DOHH2 (cell line): ENCODE results near the gene ASB17.
"Not testable (repeated sequence)": the region's sequence is repeated elsewhere in the genome, so short reads cannot be mapped to it uniquely, and the experiment has no call there.

ENCODE experiments used
- H3F3A ChIP-seq: fragments of 200-600 bp; sonication (generic), shearing (Covaris generic); 2 replicates; pipeline ENCODE4 v1.6.0; 2016; ENCODE audit warnings: antibody characterized with exemption, mild to moderate bottlenecking; ENCODE audit not compliant: control insufficient read depth, insufficient read depth
- H3K27ac ChIP-seq: fragments of 200-600 bp; sonication (generic); 2 replicates; pipeline ENCODE4 v1.5.1; 2014; ENCODE audit warnings: low read depth, mild to moderate bottlenecking, low read length, moderate library complexity
- H3K27me3 ChIP-seq: fragments of 200-600 bp; sonication (generic); 2 replicates; pipeline ENCODE4 v1.6.1; 2014; ENCODE audit warnings: mild to moderate bottlenecking, low read length, mixed read lengths; ENCODE audit not compliant: control insufficient read depth
- H3K36me3 ChIP-seq: fragments of 200-600 bp; sonication (generic); 2 replicates; pipeline ENCODE4 v1.6.1; 2014; ENCODE audit warnings: mild to moderate bottlenecking, low read length, moderate library complexity, mixed read lengths; ENCODE audit not compliant: control insufficient read depth
- H3K4me1 ChIP-seq: fragments of 200-600 bp; sonication (generic); 2 replicates; pipeline ENCODE4 v1.6.1; 2014; ENCODE audit warnings: mild to moderate bottlenecking, low read length, mixed read lengths; ENCODE audit not compliant: control insufficient read depth
- H3K4me2 ChIP-seq: fragments of 200-600 bp; sonication (generic); 2 replicates; pipeline ENCODE4 v1.6.0; 2014; ENCODE audit warnings: mild to moderate bottlenecking, low read length, moderate library complexity
- H3K4me3 ChIP-seq: fragments of 200-600 bp; sonication (generic); 2 replicates; pipeline ENCODE4 v1.5.1; 2014; ENCODE audit warnings: mild to moderate bottlenecking, low read length, mixed read lengths
- H3K79me2 ChIP-seq: fragments of 200-600 bp; sonication (generic); 2 replicates; pipeline ENCODE4 v1.6.1; 2014; ENCODE audit warnings: mild to moderate bottlenecking, low read length, mixed read lengths; ENCODE audit not compliant: control insufficient read depth
- H3K9me2 ChIP-seq: fragments of 200-600 bp; sonication (generic); replicated peaks from 2 replicates; pipeline ENCODE4 v1.6.1; 2014; ENCODE audit warnings: mild to moderate bottlenecking, low read length, mixed read lengths; ENCODE audit not compliant: control insufficient read depth
- H3K9me3 ChIP-seq: fragments of 200-600 bp; sonication (generic); 2 replicates; pipeline ENCODE4 v1.6.1; 2014; ENCODE audit warnings: antibody characterized with exemption, low read length, mixed read lengths; ENCODE audit not compliant: control insufficient read depth, insufficient read depth
- H4K20me1 ChIP-seq: fragments of 200-600 bp; sonication (generic); 2 replicates; pipeline ENCODE4 v1.6.0; 2014; ENCODE audit warnings: low read depth, mild to moderate bottlenecking, antibody characterized with exemption, low read length, moderate library complexity; ENCODE audit not compliant: control insufficient read depth, insufficient read depth
- CTCF ChIP-seq: fragments of 200-600 bp; sonication (generic); IDR thresholded peaks from one replicate; pipeline ENCODE4 v1.5.1; 2014; ENCODE audit warnings: antibody characterized with exemption, mild to moderate bottlenecking, low read depth, low read length; ENCODE audit not compliant: poor library complexity, severe bottlenecking
- EZH2phosphoT487 ChIP-seq: fragments of 200-600 bp; sonication (generic); IDR thresholded peaks from 2 replicates; pipeline ENCODE4 v1.6.1; 2017; ENCODE audit warnings: borderline replicate concordance, mild to moderate bottlenecking, antibody characterized with exemption, low read length, moderate library complexity, mixed read lengths

Gene ASB17

GRCh38 chr1:75969550-75969949 lies 37.3 kb upstream of the ASB17 start:
- TF ChIP-seq CTCF (no peak), EZH2phosphoT487 (no peak)
- Histone ChIP-seq H3K4me1 (no peaks in the 10 kb centered on the region), H3F3A (no peaks in the 10 kb centered on the region), H3K36me3 (no peaks in the 10 kb centered on the region), H3K79me2 (no peaks in the 10 kb centered on the region), H3K27ac (no peak overlapping the region), H3K4me3 (no peak overlapping the region), H3K4me2 (no peak overlapping the region), H4K20me1 (no peaks in the 10 kb centered on the region), H3K27me3 (no peaks in the 10 kb centered on the region), H3K9me2 (no peaks in the 10 kb centered on the region), H3K9me3 (no peaks in the 10 kb centered on the region)

- H3F3A ChIP-seq = no peaks in the 10 kb centered on the region
- H3K4me3 ChIP-seq = no peak overlapping the region
- no peaks in the 10 kb centered on the region for H3K79me2 ChIP-seq
- no peaks in the 10 kb centered on the region for H4K20me1 ChIP-seq
- H3K4me2 ChIP-seq = no peak overlapping the region
- no peak overlapping the region for H3K27ac ChIP-seq
- no peaks in the 10 kb centered on the region for H3K36me3 ChIP-seq
- H3K9me3 ChIP-seq = no peaks in the 10 kb centered on the region
- H3K4me1 ChIP-seq = no peaks in the 10 kb centered on the region
- no peaks in the 10 kb centered on the region for H3K27me3 ChIP-seq
- no peak for TF ChIP-seq EZH2phosphoT487
- no peak for TF ChIP-seq CTCF
- no peaks in the 10 kb centered on the region for H3K9me2 ChIP-seq
Measured at GRCh38 chr1:75967719-75968118, 35.5 kb upstream of the ASB17 start.

GRCh38 chr1:75964760-75965408 lies 32.7 kb upstream of the ASB17 start:
- H3K4me3 ChIP-seq = no peak overlapping the region
- H3K4me1 ChIP-seq = no peaks in the 10 kb centered on the region
- H3K36me3 ChIP-seq = no peaks in the 10 kb centered on the region
- H3K79me2 ChIP-seq = no peaks in the 10 kb centered on the region
- no peak overlapping the region for H3K27ac ChIP-seq
- no peaks in the 10 kb centered on the region for H3K27me3 ChIP-seq
- no peaks in the 10 kb centered on the region for H3F3A ChIP-seq
- H4K20me1 ChIP-seq = no peaks in the 10 kb centered on the region
- H3K4me2 ChIP-seq = no peak overlapping the region
- H3K9me3 ChIP-seq = no peaks in the 10 kb centered on the region
- TF ChIP-seq EZH2phosphoT487 (no peak), CTCF (no peak)
- H3K9me2 ChIP-seq = no peaks in the 10 kb centered on the region

GRCh38 chr1:75964110-75964759 lies 32.0 kb upstream of the ASB17 start:
- H3K4me3 ChIP-seq, H3K79me2 ChIP-seq, H3K4me1 ChIP-seq, H3K27me3 ChIP-seq, H3K9me3 ChIP-seq, H3F3A ChIP-seq, H4K20me1 ChIP-seq, H3K4me2 ChIP-seq, H3K36me3 ChIP-seq, H3K27ac ChIP-seq, H3K9me2 ChIP-seq: not testable (repeated sequence)
